ENCODE results near the gene CD9.
"Not testable (repeated sequence)": the region's sequence is repeated elsewhere in the genome, so short reads cannot be mapped to it uniquely, and the experiment has no call there.

The CD9 gene

DNA sequence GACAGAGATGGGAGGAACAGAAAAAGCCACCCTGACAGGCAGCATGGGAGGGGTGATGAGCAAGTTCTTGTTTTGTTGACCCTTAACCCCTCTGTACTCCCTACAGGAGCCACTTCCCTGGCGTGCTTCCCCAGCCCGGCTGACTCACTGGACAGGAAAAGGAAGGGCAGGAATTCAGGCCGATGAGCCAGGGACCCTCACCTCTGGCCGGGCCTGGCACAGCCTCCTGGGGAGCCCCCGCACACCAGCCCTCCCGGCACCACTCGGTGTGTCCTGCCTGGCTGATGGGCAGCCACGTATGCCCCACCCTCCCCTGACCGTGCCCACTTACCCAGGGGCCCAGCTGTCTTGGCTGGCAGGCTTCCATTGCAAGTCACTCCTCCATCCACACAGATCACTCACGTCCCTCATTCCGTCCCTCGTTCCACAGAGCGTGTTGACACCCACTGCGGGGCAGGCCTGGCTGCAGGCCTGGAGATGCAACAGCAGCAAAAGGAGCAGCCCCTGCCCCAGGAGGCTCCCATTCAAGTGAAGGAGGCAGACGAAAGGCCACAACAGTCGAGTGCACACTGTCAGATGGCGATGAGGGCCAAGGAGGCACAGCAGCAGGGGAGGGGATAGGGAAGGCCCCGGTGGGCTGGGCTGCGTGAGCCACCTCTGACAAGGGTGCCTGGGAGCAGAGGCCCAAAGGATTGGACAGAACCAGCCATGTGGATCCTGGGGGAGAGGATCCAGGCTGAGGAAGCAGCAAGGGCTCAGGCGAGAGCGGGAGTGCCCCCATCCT lies 19.7 kb upstream of the CD9 start:
- no peak for DNase-seq

DNA sequence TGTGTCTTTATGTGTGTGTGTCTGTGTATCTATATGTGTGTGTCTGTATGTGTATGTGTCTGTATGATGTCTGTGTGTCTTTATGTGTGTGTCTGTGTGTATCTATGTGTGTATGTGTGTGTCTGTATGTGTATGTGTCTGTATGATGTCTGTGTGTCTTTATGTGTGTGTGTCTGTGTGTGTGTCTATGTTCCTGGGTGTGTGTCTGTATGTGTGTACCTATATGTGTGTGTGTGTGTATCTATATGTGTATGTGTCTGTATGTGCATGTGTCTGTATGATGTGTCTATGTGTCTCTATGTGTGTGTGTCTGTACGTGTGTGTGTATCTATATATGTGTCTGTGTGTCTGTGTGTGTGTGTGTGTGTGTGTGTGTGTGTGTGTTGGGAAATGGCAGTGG lies 19.0 kb upstream of the CD9 start:
- no peak for DNase-seq

DNA sequence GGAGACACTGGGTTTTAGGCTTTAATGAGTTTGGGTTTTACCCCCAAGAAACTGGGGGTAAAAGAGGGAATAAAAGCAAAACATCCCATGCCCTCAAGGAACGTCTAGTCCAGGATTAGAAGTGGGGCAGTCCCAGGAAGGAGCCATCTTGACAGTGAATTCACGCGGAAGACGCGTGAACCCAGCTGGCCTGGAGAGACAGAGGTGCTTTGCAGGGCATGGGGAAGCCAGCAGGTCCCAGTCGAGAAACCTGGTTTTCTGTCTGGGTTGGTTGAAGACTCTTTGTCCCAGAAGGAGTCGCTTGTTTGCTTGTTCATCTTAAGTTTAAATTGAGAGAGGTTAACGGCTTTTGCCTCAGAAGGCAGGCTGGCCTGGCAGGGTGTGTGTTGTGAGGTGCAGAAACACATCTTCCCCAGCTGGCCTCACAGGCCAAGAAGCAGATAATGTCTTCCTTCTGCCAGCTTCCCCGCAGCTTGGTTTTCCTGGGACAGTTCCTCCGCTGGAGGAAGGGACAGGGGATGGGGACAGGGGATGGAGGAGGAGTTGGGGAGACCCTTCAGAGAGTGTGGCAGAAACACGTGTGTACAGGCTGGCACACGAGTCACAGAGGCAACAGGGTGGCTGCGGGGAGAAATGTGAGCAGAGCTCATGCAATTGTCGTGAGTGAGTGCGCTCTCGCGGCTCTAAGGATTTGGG lies 18.5 kb upstream of the CD9 start:
- no peak for DNase-seq

- DNase-seq, result no peak
Observed at GRCh38 chr12:6182279-6182898, 17.8 kb upstream of the CD9 start.

GRCh38 chr12:6183689-6184428 lies 16.3 kb upstream of the CD9 start:
- no peak for DNase-seq

DNA sequence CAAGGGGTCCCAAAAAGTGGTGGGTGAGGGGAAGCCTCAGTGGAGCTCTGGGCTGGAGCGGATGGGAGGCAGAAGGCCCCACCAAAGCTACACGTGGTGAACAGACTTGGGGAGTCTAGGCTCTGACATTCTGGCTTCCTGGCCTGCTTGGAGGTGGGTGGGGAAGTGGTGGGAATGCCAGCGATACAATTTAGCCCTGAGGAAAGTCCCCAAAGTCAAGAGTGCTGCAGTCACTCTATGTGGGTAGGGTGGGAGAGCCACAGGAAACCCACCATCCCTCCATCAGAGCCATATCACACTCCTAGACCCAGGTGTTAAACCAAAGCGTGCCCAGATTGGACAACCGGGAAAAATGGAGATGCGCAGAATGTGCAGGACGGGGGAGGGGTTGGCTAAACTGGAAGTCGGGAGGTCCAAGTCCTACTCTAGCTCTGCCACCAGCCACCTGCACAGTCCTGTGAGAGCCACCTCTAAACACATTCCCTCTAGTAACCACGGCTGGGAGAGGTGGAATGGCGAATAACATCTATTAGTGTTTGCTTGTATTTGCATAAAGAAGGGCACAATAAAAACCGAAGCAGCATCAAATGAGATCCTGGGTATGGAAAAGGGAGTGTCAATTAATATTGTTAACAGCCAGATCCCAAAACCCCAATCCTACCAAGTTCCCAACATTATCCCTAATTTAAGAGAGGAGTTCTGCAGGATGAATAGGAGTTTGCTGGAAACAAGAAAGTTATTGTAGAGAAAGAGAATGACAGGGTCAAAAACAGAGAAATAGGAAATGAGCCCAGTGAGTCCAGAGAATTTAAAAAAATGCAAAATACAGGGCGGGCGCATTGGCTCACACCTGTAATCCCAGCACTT lies 14.0 kb upstream of the CD9 start:
- DNase-seq, result no peak

DNA sequence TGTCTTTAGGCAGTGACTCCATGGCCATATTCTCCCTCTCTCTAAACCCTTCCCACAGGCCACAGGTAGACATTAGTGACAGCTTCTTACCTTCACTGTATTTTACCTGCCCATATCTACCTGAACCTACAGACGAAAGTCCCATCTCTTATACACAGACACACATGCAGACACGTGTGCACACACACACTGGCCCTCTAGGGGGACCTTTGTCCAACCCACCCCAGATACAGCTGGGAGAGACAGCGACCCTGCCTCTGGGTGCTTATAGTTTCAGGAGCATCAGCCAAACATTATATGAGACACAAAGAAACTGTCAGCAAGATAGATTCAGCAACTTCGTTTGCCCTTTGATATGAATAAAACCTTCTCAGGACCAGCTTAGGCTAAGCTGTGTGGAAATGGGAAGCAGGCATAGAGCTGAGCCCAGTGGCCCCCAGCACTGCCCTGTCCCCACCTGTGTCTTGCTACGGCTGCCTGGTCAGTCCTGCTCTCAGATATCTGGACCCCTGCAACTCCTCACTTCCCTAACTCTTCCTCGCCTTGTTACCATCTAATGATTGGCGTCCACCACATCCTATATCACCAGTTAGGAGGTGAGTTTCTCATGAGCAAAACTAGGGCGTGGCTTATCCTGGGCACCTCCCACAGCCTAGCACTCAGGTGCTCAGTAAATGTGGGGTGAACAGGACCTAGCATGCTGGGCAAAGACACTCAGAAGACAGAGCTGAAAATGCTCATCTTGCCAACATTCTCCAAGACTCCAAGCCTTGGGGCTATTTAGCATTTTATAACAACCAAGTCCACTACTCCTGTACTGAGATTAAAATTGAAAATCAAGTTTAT lies 12.0 kb upstream of the CD9 start:
- DNase-seq, result no peak

- no peak for DNase-seq
Observed at GRCh38 chr12:6189028-6189427, 11.2 kb upstream of the CD9 start.

DNA sequence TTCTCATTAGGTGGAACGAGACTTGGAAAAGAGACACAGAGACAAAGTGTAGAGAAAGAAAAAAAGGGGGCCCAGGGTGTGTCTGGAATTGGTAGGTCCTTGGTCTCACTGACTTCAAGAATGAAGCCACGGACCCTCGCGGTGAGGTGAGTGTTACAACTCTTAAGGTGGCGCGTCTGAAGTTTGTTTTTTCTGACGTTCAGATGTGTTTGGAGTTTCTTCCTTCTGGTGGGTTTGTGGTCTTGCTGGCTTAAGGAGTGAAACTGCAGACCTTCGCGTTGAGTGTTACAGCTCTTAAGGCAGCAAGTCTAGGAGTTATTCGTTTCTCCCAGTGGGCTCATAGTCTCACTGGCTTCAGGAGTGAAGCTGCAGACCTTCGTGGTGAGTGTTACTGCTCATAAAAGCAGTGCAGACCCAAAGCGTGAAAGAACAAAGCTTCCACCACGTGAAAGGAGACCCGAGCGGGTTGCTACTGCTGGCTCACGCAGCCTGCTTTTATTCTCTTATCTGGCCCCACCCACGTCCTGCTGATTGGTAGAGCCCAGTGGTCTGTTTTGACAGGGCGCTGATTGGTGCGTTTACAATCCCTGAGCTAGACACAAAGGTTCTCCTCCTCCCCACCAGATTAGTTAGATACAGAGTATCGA lies 10.1 kb upstream of the CD9 start:
- not testable (repeated sequence) for DNase-seq

DNA sequence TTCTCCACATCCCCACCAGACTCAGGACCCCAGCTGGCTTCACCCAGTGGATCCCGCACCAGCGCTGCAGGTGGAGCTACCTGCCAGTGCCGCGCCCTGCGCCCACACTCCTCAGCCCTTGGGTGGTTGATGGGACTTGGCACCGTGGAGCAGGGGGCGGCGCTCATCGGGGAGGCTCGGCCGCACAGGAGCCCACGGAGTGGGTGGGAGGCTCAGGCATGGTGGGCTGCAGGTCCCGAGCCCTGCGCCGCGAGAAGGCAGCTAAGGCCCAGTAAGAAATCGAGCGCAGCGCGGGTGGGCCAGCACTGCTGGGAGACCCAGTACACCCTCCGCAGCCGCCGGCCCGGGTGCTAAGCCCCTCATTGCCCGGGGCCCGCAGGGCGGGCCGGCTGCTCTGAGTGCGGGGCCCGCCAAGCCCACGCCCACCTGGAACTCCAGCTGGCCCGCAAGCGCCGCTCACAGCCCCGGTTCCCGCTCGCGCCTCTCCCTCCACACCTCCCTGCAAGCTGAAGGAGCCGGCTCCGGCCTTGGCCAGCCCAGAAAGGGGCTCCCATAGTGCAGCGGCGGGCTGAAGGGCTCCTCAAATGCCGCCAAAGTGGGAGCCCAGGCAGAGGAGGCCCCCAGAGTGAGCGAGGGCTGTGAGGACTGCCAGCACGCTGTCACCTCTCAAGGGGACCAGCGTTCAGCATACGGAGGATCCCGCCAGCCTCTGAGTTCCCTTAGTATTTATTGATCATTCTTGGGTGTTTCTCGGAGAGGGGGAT lies 9.3 kb upstream of the CD9 start:
- DNase-seq, result not testable (repeated sequence)

- DNase-seq, result no peak
Observed at GRCh38 chr12:6192604-6193380, 7.4 kb upstream of the CD9 start.

GRCh38 chr12:6193853-6194815 lies 6.1 kb upstream of the CD9 start:
- no peak for DNase-seq

GRCh38 chr12:6195665-6196535 lies 4.3 kb upstream of the CD9 start:
- DNase-seq, result peak; percentile 86

- no peak for DNase-seq
Observed at GRCh38 chr12:6198051-6198450, 2.1 kb upstream of the CD9 start.

DNA sequence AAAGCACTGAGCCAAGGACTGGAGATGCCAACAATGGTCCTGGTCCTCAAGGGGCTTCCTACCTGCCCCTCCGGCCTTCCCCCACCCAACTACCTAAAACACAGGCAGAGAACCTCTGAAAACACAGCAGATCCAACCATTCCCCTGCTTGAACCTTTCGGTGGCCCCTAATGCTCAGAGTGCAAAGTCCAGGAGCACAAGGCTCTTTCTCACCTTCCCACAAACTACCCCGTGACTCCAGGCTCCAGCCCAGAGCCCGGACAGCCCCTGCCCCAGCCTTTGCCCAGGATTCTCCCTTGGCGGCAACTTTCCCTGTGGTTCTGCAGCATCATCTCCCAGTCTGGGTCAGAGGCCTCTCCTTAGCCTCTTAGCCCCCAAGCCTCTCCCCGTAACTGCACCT lies 1.6 kb upstream of the CD9 start:
- DNase-seq, result no peak

DNA sequence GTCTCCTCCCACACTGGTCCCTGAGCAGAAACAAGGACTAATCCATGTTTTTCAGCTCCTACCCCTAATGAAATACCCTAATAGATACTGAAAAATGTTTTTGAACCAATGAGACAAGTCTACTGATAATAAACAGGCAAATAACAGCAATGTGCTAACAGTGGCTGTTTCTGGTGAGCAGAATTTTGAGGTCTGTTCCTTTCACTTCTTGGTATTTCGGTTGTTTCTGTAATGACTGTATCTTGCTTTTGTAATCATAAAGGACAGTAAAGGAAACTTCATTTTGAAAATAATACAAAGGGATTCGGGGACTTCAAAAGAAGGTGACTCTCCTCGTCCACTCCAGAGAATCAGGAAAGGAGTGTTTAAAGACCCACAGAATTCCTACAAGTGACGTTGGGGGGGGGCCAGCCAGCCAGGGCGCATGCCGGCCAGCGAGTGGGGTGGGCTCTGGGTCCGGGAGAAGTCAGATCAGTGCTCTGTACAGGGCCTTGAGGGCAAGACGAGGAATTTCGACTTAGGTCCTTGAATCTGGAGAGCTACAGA lies 1.1 kb upstream of the CD9 start:
- DNase-seq, result no peak

Data from midbrain (tissue), 1 donor.